SJCRH30 (cell line): Measurements from ENCODE around the gene BTLA. TPM values are rescaled to one million over a fixed set of nuclear protein-coding genes. Genes with fewer than 3 reads are reported as not detected.
"Not testable (repeated sequence)": the region's sequence is repeated elsewhere in the genome, so short reads cannot be mapped to it uniquely, and the experiment has no call there.

ENCODE experiments used
- DNase-seq, 2 experiments: peaks; one replicate each; pipeline ENCODE4 v3.0.0-alpha.2; 2015 to 2020
- H3K27ac ChIP-seq: fragments of 250-450 bp; sonication (Bioruptor Pico); 2 replicates; pipeline ENCODE4 v1.5.1; 2020; ENCODE audit warnings: mild to moderate bottlenecking, moderate library complexity
- H3K27me3 ChIP-seq: fragments of 250-450 bp; sonication (Bioruptor Pico); 2 replicates; pipeline ENCODE4 v1.5.1; 2020; ENCODE audit warnings: mild to moderate bottlenecking, moderate library complexity
- H3K36me3 ChIP-seq: fragments of 250-450 bp; sonication (Bioruptor Pico); 2 replicates; pipeline ENCODE4 v1.5.1; 2020; ENCODE audit warnings: mild to moderate bottlenecking, moderate library complexity
- H3K4me1 ChIP-seq: fragments of 250-450 bp; sonication (Bioruptor Pico); 2 replicates; pipeline ENCODE4 v1.5.1; 2020; ENCODE audit warnings: mild to moderate bottlenecking, moderate library complexity
- H3K4me3 ChIP-seq: fragments of 250-450 bp; sonication (Bioruptor Pico); 2 replicates; pipeline ENCODE4 v1.5.1; 2020; ENCODE audit warnings: mild to moderate bottlenecking, moderate library complexity
- H3K9me3 ChIP-seq: fragments of 250-450 bp; sonication (Bioruptor Pico); replicated peaks from 2 replicates; pipeline ENCODE4 v1.5.1; 2020; ENCODE audit warnings: mild to moderate bottlenecking, moderate library complexity
- total RNA-seq: library from RNA; depleted of rRNA; stranded (reverse); fragments of >200 nt; shearing (Covaris generic); gene quantifications from 2 replicates; pipeline ENCODE4 v1.2.3, GENCODE V29; 2014; rRNA removed

Gene BTLA, protein sequence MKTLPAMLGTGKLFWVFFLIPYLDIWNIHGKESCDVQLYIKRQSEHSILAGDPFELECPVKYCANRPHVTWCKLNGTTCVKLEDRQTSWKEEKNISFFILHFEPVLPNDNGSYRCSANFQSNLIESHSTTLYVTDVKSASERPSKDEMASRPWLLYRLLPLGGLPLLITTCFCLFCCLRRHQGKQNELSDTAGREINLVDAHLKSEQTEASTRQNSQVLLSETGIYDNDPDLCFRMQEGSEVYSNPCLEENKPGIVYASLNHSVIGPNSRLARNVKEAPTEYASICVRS
- not detected in 2 replicates for total RNA-seq

DNA sequence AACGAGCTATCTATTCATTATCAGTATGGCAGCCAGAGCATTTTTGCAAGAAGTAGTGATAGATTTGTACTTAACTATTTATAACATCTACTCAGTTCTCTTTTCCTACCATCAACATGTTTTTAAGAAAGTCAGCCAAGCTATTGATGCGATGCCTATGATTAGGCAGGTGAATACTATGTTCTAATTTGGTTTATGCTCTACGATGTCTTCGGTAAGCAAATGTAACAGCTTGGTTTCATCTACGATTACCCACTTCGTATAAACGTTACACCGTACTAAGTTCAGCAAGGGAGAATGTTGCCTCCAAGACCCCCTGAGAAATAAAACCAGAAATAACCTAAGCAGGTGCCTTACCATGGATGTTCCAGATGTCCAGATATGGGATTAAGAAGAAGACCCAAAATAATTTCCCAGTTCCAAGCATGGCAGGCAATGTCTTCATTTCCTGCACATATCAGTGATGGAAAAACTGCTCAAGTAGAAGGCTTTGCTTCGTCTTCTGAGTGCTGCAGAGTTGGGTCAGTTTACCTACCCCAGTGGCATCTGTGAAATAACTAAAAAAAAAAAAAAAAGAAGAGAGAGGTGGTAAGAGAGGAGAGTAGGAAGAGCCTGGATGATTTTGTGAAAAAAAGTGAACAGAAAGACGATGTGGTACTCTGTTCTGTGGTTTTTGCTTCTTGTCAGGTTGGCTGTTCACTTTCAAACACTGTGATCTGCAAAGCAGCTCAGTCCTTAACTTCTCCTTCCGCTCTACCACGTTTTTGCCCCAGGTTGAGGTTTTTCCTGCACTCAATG lies at the start of gene BTLA:
TSS of gene BTLA (minus strand) at position 559 of the 798 bp plus-strand sequence. CDS start at position 445, 114 bp downstream.
- Histone ChIP-seq H3K36me3 (no peaks in the 10 kb centered on the region), H3K4me1 (no peaks in the 10 kb centered on the region), H3K27ac (no peak within 1 kb of the TSS), H3K27me3 (no peaks in the 10 kb centered on the region), H3K4me3 (no peak within 1 kb of the TSS), H3K9me3 (0 out of 2 replicates have a peak, but pooled peaks cover 3% of the 10 kb centered on the region)
- DNase-seq: no peak

DNA sequence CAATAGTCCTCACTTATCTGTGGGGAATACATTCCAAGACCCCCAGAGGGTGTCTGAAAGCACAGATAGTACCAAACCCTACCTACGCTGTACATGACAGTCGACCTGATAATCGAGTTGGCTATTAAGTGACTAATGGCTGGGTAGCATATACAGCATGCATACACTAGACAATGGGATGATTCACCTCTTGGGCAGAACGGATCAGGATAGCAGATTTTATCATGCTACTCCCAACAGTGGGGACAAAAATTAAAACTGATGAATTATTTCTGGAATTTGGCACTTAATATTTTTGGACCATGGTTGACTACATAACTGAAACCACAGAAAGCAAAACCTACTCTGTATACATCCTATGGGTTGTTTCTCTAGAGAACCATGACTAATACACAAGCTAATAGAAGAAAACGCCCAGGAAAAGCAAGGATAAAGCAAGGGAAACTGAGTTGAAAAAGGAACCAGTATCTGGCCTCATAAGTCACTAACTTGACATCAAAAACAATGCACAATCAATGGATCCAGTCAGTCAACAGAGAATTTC lies 47.0 kb upstream of the BTLA start:
- DNase-seq: no peak
- Histone ChIP-seq H3K36me3 (peaks cover 20% of the 10 kb centered on the region), H3K4me3 (no peak overlapping the region), H3K4me1 (peaks cover 3% of the 10 kb centered on the region), H3K27ac (peak overlapping the region; percentile 31; the same call in 1 of the 2 replicates), H3K9me3 (no peaks in the 10 kb centered on the region), H3K27me3 (no peaks in the 10 kb centered on the region)

DNA sequence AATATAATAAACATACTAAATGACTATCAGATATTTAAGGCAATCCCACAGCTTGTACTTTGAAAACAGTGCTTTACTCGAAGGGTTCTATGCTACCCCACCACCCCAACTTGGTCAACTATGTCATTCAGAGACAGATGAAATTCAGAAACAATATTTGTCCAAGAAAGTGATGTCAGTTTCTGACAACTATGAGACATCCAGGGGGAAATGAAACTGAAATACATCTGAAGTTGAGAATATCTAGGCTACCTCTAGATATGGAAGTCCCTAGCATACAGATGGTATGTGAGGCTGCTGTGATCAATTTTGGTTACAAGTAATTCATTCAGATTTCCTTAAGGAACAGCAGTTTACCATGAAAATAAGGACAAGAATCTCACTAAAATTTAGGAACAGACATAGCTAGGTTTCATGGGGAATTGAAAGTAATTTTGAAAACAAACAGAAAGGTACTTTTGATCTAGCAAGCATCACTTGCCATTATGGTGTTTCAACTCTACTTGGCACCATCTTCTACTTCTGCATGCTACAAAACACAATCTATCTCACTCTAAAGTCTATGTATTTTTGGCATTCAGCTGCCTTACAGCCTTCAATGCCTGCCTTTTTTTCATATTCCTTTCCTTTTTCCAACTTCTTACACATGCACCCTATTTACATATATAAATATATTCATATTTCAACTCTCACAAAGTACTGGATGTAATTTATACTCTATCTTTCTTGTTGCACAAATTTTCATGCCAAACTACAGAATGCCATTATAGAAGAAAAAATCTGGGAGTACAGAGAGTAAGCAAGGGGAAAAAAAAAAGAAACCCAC lies 40.8 kb upstream of the BTLA start:
- no peak overlapping the region for H3K27ac ChIP-seq
- DNase-seq: no peak
- H3K27me3 ChIP-seq: no peaks in the 10 kb centered on the region
- no peak overlapping the region for H3K4me3 ChIP-seq
- H3K4me1 ChIP-seq: no peaks in the 10 kb centered on the region
- H3K36me3 ChIP-seq: peaks cover 35% of the 10 kb centered on the region
- no peaks in the 10 kb centered on the region for H3K9me3 ChIP-seq

DNA sequence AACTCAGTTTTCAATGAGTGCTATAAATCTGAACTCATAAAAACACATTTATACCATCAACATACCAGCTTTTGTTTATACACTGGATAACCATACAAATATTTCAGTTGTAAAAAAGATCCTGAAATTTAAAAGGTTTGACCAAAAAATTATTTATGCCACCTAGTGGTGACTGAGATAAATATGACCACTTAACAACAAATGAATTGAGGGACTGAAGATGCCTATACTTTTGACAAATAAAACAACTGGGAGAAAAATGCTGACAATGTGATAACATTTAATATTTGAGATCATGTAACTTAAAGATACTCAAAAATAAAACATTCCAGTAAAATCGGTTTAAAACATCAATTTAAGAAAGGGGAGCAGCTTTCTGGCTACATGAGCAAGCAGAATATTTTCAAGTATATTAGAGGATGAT lies 32.1 kb upstream of the BTLA start:
- DNase-seq: peak in 1 of 2 experiments; percentile 43
- peaks cover 26% of the 10 kb centered on the region for H3K36me3 ChIP-seq

DNA sequence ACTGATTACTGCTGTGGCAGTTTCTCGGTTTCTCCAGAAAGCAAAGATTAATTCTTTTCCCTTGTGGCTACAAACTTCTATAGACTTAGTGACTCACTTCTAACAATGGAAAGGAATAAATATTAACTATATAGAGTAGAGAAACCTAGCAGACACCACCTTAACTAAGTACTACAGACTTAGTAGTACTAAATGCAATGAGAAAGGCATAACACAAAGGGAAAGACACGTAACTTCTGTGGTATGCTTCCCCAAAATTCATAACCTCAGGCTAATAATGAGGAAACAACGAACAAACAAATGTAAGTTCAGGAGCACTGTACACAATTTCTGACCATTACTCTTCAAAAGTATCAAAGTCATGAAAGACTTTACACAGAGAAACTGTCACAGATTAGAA lies 31.3 kb upstream of the BTLA start:
- H3K9me3 ChIP-seq: no peaks in the 10 kb centered on the region
- peaks cover 22% of the 10 kb centered on the region for H3K36me3 ChIP-seq
- H3K27ac ChIP-seq: no peak overlapping the region
- H3K4me3 ChIP-seq: no peak overlapping the region
- DNase-seq: no peak
- no peaks in the 10 kb centered on the region for H3K27me3 ChIP-seq
- no peaks in the 10 kb centered on the region for H3K4me1 ChIP-seq

More for the DNA sequence above, 32.1 kb upstream of the BTLA start:
- Histone ChIP-seq H3K4me1 (no peaks in the 10 kb centered on the region), H3K27me3 (no peaks in the 10 kb centered on the region), H3K27ac (no peak overlapping the region), H3K9me3 (no peaks in the 10 kb centered on the region), H3K4me3 (no peak overlapping the region)

DNA sequence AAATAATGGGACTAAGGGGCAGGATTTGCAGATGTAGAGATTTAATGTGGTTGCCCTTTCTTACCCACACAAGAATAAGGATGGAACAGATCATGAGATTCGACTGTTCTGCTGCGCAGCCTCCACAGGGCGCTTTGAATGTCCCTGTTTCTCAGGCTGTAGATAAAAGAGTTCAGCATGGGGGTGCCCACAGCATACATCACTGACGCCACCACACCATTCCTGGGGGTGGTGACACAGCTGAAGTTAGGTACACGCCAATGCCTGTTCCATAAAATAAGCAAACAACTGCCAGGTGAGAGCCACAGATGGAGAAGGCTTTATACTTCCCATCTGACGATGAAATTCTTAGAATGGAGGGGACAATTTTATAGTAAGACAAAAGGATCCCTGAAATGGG lies 24.9 kb upstream of the BTLA start:
- not testable (repeated sequence) for H3K4me1 ChIP-seq, H3K36me3 ChIP-seq

DNA sequence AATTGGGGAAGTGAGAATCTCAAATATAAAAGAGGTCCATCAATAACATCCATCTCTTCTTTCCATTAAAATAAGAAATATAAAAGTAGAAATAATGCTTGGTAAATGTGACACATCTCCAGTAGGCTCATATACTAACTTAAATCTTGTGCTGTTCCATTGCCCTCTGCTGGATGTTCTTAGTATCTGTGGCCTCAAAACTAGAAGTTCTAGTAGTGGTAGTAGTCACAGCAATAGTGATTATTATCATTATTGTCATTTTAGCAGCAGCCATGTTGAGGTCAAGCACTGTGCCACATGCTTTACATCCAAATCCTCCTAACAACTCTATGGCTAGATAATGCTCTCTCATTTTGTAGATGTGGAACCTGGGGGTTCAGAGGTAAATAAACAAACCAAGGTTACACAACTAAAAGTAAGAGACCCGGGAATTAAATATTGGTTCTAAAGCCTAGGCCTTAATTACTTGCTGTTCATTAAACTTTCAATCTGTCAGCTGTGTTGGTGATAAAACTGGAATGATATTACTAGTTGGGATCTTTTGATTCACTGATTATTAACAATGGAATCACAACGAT lies 20.2 kb upstream of the BTLA start:
- H3K36me3 ChIP-seq: no peaks in the 10 kb centered on the region
- no peaks in the 10 kb centered on the region for H3K9me3 ChIP-seq
- H3K27me3 ChIP-seq: no peaks in the 10 kb centered on the region
- DNase-seq: peak; percentile 34 to 73
- H3K4me3 ChIP-seq: no peak overlapping the region
- no peak overlapping the region for H3K27ac ChIP-seq
- H3K4me1 ChIP-seq: no peaks in the 10 kb centered on the region

More for the DNA sequence above, 24.9 kb upstream of the BTLA start:
- H3K9me3 ChIP-seq, H3K27me3 ChIP-seq, H3K4me3 ChIP-seq, DNase-seq, H3K27ac ChIP-seq: not testable (repeated sequence)

DNA sequence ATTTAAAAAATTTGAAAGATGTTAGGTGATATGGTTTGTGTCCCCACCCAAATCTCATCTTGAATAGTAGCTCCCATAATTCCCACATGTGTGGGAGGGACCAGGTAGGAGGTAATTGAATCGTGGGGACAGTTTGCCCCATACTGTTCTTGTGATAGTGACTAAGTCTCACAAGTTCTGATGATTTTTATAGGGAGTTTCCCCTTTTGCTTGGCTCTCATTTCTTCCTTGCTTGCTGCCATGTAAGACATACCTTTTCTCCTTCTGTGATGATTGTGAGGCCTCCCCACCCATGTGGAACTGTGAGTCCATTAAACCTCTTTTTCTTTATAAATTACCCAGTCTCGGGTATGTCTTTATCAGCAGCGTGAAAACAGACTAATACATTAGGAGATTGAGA lies 19.7 kb upstream of the BTLA start:
- DNase-seq, H3K4me1 ChIP-seq, H3K27me3 ChIP-seq, H3K27ac ChIP-seq, H3K9me3 ChIP-seq, H3K4me3 ChIP-seq, H3K36me3 ChIP-seq: not testable (repeated sequence)

DNA sequence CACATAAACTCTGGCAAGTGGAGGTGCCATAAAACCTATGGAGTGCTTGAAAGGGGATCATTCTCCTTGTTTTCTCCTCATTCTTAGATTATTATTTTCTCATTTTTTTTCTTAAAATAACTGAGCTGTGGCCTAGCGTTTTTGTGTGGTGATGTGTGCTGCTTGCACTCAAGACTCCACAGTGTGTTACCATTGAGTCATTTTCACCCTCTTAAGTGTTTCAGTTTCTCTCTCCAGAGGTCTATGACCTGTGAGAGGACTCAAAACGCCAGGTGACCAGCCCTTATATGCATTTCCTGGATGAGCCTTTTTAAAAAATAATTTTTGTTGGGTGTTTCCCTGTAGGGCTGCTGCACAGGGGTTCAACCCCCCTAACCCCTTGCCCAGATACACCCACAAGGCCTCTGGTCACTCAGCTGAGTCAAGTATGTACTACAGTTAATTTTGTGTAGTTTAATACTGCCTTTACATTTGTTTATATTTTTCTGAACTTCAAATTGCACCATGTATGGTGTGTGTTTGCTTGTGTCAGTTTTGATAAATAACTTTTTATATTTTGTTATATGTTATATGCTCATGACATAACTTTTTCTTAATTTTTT lies 15.4 kb upstream of the BTLA start:
- Histone ChIP-seq H3K27ac (no peak overlapping the region), H3K27me3 (no peaks in the 10 kb centered on the region), H3K36me3 (no peaks in the 10 kb centered on the region), H3K4me1 (no peaks in the 10 kb centered on the region), H3K9me3 (peaks cover 8% of the 10 kb centered on the region), H3K4me3 (no peak overlapping the region)
- DNase-seq: no peak

DNA sequence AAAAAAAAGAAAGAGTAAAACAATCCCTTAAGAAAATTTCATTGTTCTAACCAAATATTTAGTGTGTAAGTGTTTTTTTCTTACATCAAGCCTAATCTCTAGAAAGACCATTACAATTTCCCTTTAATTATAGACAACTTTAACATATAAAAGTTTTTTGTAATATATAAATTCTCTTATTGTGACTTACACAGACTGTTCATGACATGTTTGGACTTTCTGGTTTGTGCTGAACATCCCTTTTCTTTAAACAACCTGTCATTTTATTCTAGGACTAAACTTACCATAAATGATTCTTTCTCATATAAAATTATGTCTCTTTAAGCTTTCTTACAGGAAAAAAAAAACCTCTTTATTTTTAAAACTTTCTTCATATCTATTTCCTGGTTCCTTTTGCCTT lies 13.0 kb upstream of the BTLA start:
- Histone ChIP-seq H3K27me3 (no peaks in the 10 kb centered on the region), H3K27ac (no peak overlapping the region), H3K36me3 (no peaks in the 10 kb centered on the region), H3K4me3 (no peak overlapping the region), H3K9me3 (peaks cover 8% of the 10 kb centered on the region), H3K4me1 (no peaks in the 10 kb centered on the region)
- no peak for DNase-seq

DNA sequence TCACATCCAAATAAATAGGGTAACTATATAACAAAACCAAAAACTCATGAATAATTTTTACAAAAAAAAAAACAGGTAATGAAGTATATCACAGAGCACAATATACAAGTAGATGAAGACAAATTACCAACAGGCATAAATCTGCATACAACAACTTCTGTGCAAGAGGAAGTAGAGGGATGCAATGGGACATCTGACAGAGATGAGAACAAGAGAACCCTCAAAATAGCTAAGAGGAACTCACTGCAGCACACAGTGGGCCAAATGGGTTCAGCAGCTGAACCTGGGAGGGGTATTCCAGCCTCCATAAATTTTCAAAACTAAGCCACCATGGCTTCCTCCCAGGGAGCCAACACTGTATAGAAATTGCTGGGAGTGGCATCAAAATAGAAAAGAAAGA lies 9.6 kb upstream of the BTLA start:
- Histone ChIP-seq H3K36me3 (no peaks in the 10 kb centered on the region), H3K4me1 (no peaks in the 10 kb centered on the region), H3K27me3 (no peaks in the 10 kb centered on the region), H3K4me3 (no peak overlapping the region), H3K9me3 (peaks cover 8% of the 10 kb centered on the region), H3K27ac (no peak overlapping the region)
- no peak for DNase-seq

DNA sequence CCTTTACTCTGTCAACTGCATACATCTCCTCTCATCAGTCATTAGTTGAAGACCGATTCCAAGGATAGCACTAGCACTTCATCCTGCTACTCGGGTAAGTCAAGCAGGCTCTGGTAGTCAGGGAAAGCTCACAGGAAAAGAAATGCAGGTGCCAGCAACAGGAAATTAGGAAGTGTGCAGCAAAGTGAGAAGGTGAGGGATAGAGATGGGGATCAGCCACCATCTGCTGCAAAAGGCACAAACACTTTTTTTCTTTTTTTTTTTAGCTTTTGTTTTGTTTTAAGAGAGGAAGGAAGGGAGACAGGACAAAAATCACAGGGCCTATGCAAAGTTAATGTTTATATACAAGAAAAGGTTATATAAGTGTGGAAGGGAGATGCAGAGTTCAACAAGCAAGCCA lies 9.0 kb upstream of the BTLA start:
- peaks cover 8% of the 10 kb centered on the region for H3K9me3 ChIP-seq
- no peaks in the 10 kb centered on the region for H3K27me3 ChIP-seq
- no peak overlapping the region for H3K4me3 ChIP-seq
- no peaks in the 10 kb centered on the region for H3K4me1 ChIP-seq
- no peaks in the 10 kb centered on the region for H3K36me3 ChIP-seq
- H3K27ac ChIP-seq: no peak overlapping the region
- no peak for DNase-seq

DNA sequence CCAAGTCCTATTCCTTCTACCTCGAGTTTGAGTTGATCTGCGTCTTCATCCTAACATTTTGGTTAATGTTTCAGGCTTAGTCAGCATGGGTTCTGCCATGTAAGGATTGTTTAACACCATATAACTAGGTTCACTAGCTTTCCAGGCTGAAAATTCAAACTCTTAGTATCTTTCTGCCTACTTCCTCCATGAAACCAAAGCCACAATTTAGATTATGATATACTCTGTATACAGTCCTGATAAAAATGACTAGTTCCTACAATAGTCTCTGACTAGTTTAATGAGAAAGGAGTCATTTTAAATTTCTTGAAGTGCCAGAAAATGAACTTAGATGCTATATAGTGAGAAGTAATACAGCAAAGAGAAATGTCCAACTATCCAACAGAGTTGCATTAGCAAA lies 6.6 kb upstream of the BTLA start:
- Histone ChIP-seq H3K9me3 (no peaks in the 10 kb centered on the region), H3K27ac (no peak overlapping the region), H3K4me1 (no peaks in the 10 kb centered on the region), H3K4me3 (no peak overlapping the region), H3K27me3 (no peaks in the 10 kb centered on the region), H3K36me3 (no peaks in the 10 kb centered on the region)
- no peak for DNase-seq

DNA sequence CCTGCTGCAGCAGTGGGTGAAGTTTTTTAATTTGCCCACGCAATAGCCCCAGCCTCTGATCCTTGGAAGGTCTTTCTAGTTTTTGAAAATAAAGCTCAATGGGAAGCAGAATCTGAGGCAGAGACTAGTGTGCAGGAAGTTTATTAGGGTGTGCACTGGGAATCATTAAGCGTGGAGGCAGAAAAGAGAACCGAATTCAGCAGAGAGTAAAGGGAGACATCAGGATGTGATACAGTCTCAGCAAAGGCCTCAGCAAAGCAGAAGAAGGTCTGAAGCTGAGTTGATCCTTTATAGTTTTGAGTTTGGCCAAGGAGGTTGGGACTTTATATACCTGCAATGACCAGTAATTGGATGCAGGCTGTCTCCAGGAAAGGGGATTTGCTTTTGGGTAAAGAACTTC lies 4.9 kb upstream of the BTLA start:
- Histone ChIP-seq H3K9me3 (no peaks in the 10 kb centered on the region), H3K27ac (no peak overlapping the region), H3K4me1 (no peaks in the 10 kb centered on the region), H3K36me3 (no peaks in the 10 kb centered on the region), H3K4me3 (no peak overlapping the region), H3K27me3 (no peaks in the 10 kb centered on the region)
- DNase-seq: no peak
